ACHN (cell line): Measurements from ENCODE around the gene CELA1.

Experiments used
- DNase-seq: peaks from one replicate; pipeline ENCODE4 v3.0.0-alpha.2; 2015
- in situ Hi-C: cut with HindIII; loops from 2 replicates; pipeline ENCODE4 v1.10.0; 2017; ENCODE audit warnings: low sequenced_read_pairs, low pct_ligation_motif_present, low pct_unique_long_range_greater_than_20kb

The CELA1 gene

DNA sequence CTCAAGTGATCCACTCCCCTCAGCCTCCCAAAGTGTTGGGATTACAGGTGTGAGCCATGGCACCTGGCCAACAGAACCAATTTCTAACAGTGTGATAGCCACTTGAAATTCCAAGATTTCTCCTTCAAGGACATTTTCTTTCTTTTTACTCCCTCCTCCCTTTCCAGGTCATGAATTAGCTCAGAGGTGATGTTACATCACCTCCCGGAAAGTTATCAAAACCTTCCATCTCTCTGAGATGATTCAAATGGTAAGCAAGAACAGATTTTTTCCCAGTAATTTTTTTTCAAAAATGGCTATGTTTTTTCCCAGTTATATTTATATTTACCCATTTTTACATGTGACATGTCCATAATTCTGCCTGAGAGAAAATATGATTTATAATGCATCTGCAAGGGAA, 60.6 kb downstream of the CELA1 start:
- in situ Hi-C loops: no loop called here
- no peak for DNase-seq

- in situ Hi-C loops: no loop called here
- peak; percentile 13 for DNase-seq
Observed at GRCh38 chr12:51281202-51281924, 65.1 kb downstream of the CELA1 start.
